Measurements from ENCODE around the gene FAM20C.
A peak's percentile ranks its signal among the peaks of the same experiment; 100 is the strongest.

FAM20C gene

DNA sequence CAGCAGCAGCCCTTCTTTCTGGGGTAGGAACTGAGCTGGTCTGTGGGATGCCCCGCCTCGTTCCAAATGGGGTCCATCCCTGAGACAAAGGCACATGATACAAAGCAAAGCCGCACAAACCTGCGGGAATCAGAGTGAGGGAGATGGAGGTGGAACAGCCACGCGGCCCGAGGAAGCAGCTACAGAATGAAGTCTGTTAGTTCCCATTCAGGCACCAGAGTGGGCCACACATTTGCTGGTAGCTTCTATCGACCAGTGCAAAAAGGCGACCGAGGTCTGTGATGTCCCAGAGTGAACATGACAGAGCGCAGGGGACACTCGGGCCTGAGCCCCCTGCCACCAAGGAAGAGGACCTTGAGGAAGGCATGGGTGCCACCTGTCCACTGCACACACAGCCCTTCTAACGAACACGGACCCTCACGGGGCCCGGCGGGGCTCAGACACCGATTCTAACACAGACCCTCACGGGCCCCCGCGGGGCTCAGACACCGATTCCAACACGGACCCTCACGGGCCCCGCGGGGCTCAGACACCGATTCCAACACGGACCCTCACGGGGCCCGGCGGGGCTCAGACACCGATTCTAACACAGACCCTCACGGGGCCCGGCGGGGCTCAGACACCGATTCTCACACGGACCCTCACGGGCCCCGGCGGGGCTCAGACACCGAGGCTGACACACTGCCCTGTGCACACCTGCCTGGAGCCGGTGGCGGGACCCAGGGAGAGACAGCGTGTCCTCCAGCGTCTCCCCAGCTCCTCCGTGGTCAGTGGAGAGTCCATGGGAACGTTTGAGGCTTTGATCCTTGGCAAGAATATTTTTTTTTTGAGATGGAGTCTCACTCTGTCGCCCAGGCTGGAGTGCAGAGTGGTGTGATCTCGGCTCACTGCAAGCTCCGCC lies 32.8 kb upstream of the FAM20C start:
- no peak for DNase-seq

DNA sequence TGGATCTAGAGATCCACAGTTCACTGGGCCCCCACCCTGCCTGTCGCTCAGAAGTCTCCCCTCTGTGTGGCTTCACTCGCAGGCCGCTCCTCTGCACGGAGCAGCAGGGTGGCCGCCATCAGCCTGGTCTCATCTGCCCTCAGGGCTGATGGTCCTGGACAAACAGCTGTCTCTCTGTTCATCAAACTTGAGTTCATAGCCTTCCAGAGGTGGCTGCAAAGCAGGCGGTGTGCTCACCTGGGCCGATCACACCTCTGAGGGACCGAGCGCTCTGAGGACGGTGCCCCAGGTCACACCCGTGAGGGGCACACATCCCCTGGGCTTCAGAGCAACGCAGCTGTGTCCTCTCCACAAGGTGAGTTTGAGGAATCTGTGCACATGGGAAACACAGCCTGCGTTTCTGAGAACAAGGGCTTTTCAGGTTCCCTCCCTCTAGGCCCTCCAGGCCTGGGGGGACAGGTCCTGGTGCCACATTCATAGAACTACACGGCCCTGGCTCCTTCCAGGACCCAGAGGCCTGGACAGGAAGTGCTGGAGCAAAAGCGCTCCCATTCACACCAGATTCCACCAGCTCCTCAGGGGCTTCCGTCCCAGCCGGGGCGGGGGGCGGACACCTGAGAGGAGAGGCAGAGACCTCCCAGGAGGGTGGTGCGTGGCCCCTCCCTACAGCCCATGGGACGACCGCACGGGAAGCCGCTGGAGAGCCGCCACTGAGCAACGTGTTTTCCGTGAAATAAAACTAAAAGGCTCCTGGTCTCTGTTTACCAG lies 31.2 kb upstream of the FAM20C start:
- DNase-seq, result no peak

DNA sequence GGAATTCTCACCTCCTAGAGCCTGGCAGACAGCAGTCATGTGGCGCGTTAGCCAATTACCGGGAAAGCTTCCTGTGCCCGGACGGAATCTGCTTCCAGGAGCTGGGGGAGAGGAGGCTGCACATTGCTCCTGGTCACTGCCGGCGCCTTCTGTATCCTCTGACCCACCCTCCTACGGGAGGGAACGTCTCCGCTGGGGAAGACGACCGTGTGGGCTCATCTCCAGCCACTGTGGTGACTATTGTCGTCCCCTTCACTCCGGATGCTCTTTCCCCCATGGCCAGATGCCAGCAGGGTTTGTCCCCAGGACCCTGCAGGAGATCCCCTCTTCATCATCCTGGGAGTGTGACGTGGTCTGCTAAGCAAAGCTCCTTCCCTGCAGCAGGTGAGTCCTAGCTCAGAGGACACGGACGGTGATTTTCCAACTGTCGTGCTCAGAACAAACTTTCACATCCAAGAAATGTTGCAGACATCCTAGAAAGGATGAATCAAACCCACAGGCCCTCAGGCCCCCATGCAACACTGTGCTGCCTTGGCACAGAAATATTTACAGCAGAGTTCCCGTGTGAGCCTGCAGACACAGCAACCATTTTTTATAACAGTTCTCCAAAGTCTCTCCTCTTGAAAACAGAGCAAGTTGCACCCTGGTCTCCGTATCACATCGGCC lies 29.6 kb upstream of the FAM20C start:
- no peak for DNase-seq

DNA sequence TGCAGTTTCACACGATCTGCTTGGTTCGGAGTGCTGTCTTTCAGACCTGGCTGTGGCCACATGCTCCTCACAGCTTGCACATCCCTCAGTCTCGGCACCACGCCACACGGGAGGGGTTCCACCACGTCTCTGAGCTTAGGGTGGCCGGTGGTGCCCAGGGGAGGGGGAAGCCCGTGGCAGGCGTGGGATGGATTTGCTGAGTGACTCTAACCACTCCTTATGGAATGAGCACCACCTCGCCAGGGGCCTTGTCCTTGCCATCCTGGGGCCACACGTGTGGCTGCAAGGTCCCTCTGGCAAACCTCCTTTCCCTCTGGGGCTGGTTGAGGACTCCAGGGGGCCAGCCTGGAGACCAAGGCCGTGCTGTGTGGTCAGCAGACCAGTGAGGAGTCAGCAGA lies 29.1 kb upstream of the FAM20C start:
- DNase-seq, result no peak

- no peak for DNase-seq
These were observed 28.1 kb upstream of the FAM20C start for GRCh38 chr7:163971-164881.

DNA sequence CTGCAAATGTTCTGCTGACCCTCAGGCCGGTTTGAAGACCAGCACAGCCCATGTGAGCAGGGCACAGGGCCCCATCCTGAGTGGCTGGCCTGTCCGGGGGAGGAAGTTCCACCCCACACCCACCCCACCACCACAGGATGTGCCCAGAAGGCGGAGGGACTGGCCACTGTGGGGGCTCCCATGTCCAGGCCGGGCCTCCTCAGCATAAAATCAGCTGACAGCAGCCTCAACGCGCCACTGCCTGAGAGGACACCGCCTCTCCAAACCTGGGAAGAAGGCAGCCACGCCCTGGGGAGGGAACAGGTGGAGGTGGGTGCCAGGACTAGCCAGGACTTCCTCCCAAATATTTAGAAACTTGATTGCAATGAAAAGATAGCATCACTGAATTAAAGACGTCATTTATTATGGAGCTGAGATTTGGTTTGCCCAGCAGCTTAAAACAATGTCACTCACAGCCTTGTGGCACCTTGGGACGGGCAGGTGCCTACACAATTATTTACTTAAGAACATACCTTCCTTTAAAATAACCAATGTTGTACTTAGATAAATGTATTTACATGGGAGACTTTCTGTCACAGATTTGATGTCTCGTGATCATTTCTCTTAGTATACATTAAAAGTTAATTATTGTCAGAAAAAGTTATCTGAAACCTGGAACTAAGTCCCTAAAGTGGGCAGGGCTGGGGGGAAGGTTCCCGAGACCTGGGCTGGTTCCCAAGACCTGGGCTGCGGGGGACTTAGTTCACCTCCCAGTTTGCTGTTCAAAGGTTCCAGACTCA lies 27.3 kb upstream of the FAM20C start:
- DNase-seq, result no peak

- DNase-seq, result no peak
These were observed 26.6 kb upstream of the FAM20C start for GRCh38 chr7:165661-166337.

GRCh38 chr7:166338-167060 lies 25.9 kb upstream of the FAM20C start:
- peak; percentile 41 for DNase-seq

GRCh38 chr7:167090-167855 lies 25.1 kb upstream of the FAM20C start:
- DNase-seq, result peak; percentile 66

DNA sequence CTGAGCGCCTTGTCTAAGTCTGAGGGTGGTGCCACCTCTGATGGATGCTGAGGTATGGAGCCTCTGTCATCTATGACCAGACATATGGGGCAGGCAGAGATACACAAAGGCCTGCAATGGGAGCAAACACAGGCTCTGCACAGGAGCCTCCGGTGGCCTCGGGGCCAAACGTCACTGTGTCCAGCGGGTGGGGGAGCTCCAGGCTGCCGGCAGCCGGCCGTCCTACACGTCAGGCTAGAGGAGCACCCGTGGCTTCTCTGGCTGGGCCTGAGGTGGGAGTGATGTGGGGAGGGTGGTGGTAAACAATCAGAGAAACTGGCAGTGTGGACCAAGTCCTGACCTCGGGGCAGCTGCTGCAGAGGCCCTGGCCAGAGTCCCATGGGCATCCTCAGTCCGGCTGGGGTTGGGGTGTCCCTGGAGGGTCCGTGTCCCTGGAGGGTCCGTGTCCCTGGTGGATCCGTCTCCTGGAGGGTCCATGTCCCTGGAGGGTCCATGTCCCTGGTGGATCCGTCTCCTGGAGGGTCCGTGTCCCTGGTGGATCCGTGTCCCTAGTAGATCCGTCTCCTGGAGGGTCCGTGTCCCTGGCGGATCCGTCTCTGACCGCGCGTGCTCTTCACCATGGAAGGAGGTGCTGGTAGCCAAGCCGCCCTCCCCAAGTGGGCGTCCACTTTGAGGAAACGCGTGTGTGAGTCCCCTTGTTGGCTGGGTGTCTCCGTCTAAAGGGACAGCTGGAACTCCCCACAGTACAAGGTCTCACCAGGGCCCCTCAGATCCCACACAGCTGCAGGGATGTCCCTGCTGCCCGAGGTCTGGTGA lies 24.2 kb upstream of the FAM20C start:
- no peak for DNase-seq

DNA sequence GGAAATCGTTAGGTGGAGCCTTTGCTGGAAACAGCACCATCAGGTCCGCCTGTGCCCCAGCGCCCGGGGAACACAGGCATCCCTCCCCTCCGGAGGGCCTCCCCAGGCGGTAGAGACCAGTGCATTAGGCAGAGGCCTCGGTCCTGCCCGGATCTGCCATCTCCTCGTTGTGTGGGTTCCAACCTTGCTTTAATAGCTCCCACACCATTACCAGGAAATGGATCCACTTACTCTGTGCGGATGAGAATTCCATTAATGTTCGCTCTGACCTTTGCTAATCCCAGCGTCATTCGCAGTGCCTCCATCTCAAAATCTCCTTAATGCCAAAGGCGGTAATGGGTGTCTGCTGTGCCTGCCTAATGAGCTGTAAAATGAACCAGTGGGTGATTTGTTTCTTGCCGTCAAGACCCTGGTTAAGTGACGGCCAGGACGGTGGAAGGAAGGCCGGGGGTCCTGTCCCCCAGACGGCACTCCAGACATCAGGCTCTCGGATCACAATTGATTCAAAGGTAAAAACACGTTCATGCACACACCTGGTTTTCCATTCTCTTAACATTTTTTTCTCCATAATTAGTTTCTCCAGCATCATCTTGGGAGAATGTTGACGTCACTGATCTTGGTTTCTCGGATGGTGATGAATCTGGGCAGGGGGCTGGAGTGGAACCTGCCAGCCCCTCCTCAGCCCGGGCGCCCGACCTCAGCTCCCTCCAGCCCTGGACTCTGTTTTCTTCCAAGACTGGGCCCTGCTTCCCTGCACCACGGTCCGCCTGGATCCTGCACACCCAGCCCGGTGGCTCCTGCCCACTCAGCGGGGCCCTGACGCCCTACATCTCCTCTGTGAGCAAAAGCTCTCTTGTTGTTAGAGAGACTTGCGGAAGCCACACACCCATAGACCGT lies 22.8 kb upstream of the FAM20C start:
- no peak for DNase-seq

DNA sequence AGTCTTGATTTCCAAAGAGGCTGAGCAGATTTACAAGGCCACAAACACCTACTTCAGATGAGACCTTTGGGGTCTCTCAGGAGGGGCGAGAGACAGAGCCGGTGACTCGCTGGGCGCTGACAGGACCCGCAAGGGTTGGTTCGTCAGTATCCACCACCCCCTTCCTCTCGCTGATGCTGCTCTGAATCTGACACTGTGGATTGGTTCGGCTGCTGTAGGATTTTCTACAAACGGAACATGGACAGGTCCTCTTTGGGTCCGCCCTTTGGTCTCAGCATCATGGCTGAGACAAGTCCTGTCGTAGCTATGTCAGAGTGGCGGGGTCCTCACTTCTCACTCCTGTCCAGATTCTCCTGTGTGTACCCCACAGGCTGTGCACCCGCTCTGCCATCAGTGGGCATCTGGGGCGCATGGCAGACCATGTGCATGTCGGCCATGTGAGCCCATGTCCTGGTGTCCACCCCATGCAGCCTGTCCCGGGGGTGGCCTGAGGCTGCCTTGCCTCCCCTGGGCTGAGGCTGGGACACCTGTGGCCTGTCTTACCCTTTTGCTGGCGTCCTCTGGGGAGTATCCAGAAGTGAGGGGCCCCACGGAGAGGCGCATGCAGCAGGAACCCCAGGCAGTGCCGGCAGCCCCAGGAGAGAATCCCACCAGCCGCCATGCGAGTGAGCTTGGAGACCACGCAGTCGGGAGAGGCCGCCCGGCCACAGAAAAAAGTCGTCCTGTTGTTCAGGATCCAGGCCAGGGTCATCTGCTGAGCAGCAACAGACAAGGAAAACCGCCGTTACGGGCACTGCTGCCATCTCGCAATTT lies 21.6 kb upstream of the FAM20C start:
- DNase-seq, result no peak

DNA sequence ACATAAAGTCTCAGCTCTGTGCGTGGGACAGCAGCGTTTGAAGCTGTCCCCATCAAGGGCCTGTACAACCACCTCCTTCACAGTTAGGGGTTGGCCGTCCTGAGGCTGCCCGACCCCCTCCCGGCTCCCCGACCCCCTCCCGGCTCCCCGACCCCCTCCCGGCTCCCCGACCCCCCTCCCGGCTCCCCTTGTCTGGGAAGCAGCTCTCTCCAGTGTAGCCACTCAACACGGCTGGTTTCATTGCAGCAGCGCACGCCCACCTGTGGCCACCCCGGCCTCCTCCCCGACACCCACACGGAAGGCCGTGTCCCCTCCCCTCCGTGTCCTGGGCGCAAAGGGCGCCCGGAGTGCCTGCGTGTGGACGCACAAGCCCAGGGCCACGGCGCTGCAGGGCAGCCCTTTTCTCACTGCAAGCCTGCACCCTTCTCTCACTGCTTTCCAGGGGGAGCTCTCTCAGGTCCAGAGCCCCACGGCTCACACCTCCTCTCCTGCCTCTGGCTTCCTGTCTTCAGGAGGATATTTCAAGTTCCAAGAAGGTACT lies 20.9 kb upstream of the FAM20C start:
- DNase-seq, result no peak

DNA sequence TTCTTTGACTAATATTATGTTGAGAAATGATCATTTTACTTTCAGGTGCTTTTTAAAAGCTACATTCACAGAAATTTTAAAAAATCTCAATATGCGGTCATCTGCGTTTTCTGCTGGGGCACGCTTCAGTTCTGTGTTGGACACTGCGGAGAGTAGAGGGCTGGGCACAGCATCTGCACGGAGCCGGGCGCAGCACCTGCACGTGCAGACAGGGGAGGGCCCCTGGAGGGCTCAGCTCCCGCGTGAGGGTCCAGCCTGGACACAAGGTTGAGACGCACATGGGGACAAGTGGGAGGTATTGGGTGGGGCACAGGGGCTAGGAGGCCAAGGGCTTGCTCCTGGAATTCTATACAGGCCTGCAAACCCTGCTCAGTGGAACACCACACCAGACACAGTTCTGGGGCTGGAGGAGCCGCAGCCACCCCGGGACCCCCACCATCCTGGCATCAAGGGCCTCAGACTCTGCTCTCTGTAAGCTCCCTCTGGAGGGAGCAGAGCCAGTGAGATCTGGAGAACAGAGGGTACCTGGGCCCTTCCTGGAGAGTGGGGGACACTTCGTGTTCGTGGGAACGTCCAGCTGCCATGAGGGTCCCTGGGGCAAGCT lies 20.4 kb upstream of the FAM20C start:
- no peak for DNase-seq

DNA sequence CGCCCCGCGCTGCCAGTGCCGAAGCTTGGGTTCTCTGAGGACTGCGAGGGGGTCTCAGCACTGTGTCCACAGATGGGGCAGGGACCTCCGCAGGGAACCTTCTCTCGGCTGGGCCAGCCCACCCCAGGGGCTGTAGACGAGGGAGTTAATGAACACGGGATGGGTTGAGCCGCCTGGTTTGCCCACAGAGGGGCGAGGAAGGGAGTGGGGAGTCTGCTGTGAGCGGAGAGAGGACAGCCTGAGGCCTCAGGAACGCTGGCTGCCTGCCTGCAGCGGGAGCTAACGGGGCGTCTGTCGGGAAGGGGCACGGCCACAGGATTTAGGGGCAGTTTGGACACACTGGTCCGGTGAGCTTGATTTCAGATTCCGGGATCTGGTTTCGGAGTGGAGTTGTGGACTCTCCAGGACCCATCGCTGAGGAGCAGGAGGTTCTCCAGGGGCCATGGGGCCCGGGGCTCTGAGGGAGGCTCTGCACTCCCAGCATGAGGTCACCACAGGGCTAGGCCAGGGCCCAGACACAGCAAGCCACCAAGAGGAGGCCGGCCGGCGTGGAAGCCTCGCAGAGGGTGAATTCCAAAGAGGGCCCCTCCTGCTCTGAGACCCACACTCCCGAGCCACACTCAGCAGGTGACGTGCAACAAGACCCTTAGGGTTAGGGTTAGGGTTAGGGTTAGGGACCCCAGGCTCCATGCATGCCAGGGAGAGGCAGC lies 19.0 kb upstream of the FAM20C start:
- no peak for DNase-seq

All from suppressor macrophage treated with lipopolysaccharide for 4 hours (primary cell).